Pancreas (tissue), 10 donors: ENCODE results near the gene ZNF333. TPM values are rescaled to one million over a fixed set of nuclear protein-coding genes. Genes with fewer than 3 reads are reported as not detected.

Source experiments
- ATAC-seq, 4 donors: fragments of 200-7000 bp; cut with Tn5 transposase; one replicate each; pipeline versions ENCODE4 v1.8.0 to v1.9.1; 2020; ENCODE audit warnings: mild to moderate bottlenecking in 4 of 4, moderate library complexity in 4 of 4
- DNase-seq, 6 donors: peaks; one replicate each; pipeline ENCODE4 v3.0.0-alpha.2; 2020
- FAIRE-seq: peaks from 2 replicates; lab custom pipeline; 2012; peaks lifted over from hg19 to GRCh38; lab: Jason Lieb, UNC
- H3K27ac ChIP-seq, 4 donors: fragments of 200-600 bp; sonication (generic); 1 replicate in 3 of 4; 2 replicates in 1 of 4; pipeline versions ENCODE4 v1.5.0 to v1.8.0; 2020
- H3K27me3 ChIP-seq, 4 donors: fragments of 200-600 bp; one replicate each; pipeline ENCODE4 v1.8.0; 2021
- H3K36me3 ChIP-seq, 3 donors: fragments of 200-600 bp; sonication (generic) in 1 of 3; one replicate each; pipeline versions ENCODE4 v1.5.0 to v1.8.0; 2020 to 2021
- H3K4me1 ChIP-seq, 3 donors: fragments of 200-600 bp; one replicate each; pipeline ENCODE4 v1.8.0; 2021
- H3K4me3 ChIP-seq, 4 donors: fragments of 200-600 bp; sonication (generic) in 2 of 4; one replicate each; pipeline versions ENCODE4 v1.5.0 to v1.8.0; 2020 to 2021
- H3K9me3 ChIP-seq, 4 donors: fragments of 200-600 bp; one replicate each; pipeline ENCODE4 v1.8.0; 2021
- WGBS, 2 donors: extraction: QIAGEN DNeasy Blood & Tissue Kit; methylation state at CpG; one replicate each; pipeline ENCODE4 v1.1.7; 2013; 5-methylcytosine and 5-hydroxymethylcytosine counted together
- intact Hi-C, 3 donors: fragments of 100-400 bp; cut with DNase I; formaldehyde crosslinking; loops; one replicate each; pipeline versions ENCODE4 v1.11.1 to v1.14.2; 2022
- polyA plus RNA-seq, 2 donors: library from polyadenylated mRNA; stranded (reverse); fragments of 200-250 nt; gene quantifications; one replicate each; pipeline ENCODE4 v1.2.3, GENCODE V29; 2013
- total RNA-seq, 6 donors: library from RNA; stranded (reverse); fragmentation: NEBNext Ultra II Directional in 4 of 6; extraction: Animal tissue kit (Norgen Biotek cat#: 25700) in 4 of 6; gene quantifications; one replicate each; pipeline versions ENCODE4 v1.2.1 to v1.2.4, GENCODE V29; 2021 to 2023
- TF ChIP-seq, protein P1 (sequence below), 4 donors: fragments of 200-600 bp; sonication (generic) in 3 of 4; IDR thresholded peaks; one replicate each; pipeline versions ENCODE4 v1.5.0 to v1.8.0; 2021; ENCODE audit warnings: antibody characterized with exemption in 4 of 4
- donor health status: healthy with polysubstance abuse.
- donor health status: DM: no; HTN: no; CAD: no; lungs with moderate emphysema.
- donor health status: DM: no; HTN: no; CAD: no.
- donor health status: control.
- donor health status: control.
- donor health status: Bipolar disorder and iron deficiency.
- donor health status: DM: yes; HTN: yes; CAD: no.
- donor health status: DM: no; HTN: no; CAD: no.
- donor health status: DM: no; HTN: no; CAD: no.
- donor health status: DM: yes; HTN: yes; CAD: no.

Gene ZNF333
- total and polyA plus RNA-seq, 8 donors: 5.4 to 14.4 (median 8.4) TPM

DNA sequence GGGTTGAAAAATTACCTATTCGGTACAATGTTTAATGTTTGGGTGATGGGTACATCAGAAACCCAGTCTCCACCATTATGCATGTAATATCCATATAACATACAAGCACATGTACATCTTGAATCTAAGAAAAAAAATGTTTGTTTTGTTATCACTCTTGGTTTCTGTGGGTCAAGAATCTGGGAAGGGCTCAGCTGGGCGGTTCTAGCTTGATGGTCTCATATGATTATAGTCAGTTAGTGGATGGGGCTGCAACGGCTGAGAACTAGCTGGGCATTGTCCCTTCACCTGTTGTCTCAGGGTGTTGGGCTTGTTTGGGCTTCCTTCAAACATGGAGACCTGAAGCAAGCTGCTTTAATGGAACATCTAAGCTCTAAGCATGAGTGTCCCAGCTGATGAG is 19.9 kb upstream of the ZNF333 start:
- WGBS, 2 donors: 48 to 74% methylated on average over 3 of the region's 3 CpGs
- FAIRE-seq (no peak), ATAC-seq (no peak), DNase-seq (no peak)
- Histone ChIP-seq H3K9me3 (no peaks in the 10 kb centered on the region), H3K4me1 (no peaks in the 10 kb centered on the region), H3K4me3 (no peak overlapping the region), H3K36me3 (no peaks in the 10 kb centered on the region), H3K27me3 (no peaks in the 10 kb centered on the region), H3K27ac (no peak overlapping the region)
- intact Hi-C loops: no loop called here
- TF ChIP-seq, protein P1, sequence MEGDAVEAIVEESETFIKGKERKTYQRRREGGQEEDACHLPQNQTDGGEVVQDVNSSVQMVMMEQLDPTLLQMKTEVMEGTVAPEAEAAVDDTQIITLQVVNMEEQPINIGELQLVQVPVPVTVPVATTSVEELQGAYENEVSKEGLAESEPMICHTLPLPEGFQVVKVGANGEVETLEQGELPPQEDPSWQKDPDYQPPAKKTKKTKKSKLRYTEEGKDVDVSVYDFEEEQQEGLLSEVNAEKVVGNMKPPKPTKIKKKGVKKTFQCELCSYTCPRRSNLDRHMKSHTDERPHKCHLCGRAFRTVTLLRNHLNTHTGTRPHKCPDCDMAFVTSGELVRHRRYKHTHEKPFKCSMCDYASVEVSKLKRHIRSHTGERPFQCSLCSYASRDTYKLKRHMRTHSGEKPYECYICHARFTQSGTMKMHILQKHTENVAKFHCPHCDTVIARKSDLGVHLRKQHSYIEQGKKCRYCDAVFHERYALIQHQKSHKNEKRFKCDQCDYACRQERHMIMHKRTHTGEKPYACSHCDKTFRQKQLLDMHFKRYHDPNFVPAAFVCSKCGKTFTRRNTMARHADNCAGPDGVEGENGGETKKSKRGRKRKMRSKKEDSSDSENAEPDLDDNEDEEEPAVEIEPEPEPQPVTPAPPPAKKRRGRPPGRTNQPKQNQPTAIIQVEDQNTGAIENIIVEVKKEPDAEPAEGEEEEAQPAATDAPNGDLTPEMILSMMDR (IDR thresholded peaks at IDR 0.05): no peak

DNA sequence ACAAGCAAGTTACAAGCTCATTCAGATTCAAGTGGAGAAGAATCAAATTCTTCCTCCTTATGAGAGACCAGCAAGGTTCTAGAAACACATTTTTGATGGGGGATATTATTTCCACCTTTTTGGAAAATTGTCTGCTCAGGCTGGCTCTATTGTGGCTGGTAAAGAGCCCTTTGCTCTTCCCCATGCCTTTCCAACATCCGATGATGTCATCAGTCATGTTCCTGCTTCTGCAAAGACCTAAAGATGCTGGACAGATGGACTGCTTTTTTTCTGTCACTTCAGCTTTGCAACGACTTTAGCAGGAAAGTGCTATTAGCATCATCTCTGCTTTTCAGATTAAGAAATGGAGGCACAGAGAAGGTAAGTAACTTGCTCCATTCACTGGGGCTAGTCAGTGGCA is 19.4 kb upstream of the ZNF333 start:
- no peak for ATAC-seq
- TF ChIP-seq, protein P1 (IDR thresholded peaks at IDR 0.05): no peak
- no peak for DNase-seq
- 50 to 68% methylated on average over 2 of the region's 2 CpGs for WGBS, 2 donors
- H3K4me3 ChIP-seq: no peak overlapping the region
- H3K9me3 ChIP-seq: no peaks in the 10 kb centered on the region
- intact Hi-C loops: no loop called here
- FAIRE-seq: no peak
- H3K27ac ChIP-seq: no peak overlapping the region
- no peaks in the 10 kb centered on the region for H3K4me1 ChIP-seq
- no peaks in the 10 kb centered on the region for H3K36me3 ChIP-seq
- H3K27me3 ChIP-seq: peaks cover 0 to 2% (median 0%) of the 10 kb centered on the region in 4 donors

DNA sequence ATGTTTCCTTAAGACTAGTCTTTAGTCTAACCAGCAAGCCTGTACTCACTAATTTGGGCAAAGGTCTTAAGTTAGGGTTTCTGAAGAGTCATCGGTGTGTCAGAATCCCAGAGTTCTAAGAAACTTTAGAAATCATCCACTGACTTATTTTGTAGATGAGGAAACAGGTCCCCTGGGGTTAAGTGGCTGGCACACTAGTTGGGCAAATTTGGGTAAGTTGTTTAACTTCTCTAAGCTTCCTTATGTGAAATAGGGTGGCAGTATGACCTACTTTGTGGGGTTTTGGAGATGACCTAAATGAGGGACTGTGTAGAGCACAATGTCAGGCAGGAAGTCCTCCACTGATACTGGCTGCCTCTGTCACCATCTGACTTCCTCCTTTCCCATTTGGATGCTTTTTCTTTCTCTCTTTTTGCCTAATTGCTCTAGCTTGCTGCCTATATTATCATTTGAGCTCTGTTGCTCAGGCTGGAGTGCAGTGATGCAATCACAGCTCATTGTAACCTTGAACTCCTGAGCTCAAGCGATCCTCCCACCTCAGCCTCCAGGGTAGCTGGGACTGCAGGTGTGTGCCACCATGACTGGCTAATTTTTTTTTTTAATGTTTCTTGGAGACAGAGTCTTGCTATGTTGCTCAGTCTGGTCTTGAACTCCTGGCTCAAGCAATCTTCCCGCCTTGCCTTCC is 17.5 kb upstream of the ZNF333 start:
- DNase-seq: no peak
- no peak overlapping the region for H3K4me3 ChIP-seq
- TF ChIP-seq, protein P1 (IDR thresholded peaks at IDR 0.05): no peak
- no peaks in the 10 kb centered on the region for H3K36me3 ChIP-seq
- H3K9me3 ChIP-seq: no peaks in the 10 kb centered on the region
- H3K4me1 ChIP-seq: no peaks in the 10 kb centered on the region
- peaks cover 0 to 4% (median 0%) of the 10 kb centered on the region in 4 donors for H3K27me3 ChIP-seq
- no peak for FAIRE-seq
- no peak overlapping the region for H3K27ac ChIP-seq
- intact Hi-C loops: no loop called here
- peak in 1 of 4 donors; percentile 39 for ATAC-seq
- WGBS, 2 donors: 59 to 63% methylated on average over 3 of the region's 3 CpGs

DNA sequence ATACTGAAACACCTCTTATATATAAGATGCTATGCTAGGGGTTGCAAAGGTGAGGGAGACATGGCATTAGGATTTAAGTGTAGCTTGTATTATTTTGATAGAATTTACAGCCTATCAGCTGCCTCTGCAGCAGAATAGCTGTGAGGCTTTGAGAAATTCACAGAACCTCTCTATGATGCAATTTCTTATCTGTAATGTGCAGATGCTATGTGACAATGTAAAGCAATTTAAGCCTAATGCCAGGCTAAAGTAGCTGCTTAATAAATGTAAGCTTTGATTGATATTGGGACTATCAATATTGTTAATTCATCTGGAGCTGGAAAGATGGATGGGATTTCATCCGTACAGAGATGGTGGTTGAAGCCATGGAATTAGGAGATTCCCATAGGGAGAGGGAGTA is 16.8 kb upstream of the ZNF333 start:
- no peaks in the 10 kb centered on the region for H3K4me1 ChIP-seq
- peaks cover 0 to 4% (median 0%) of the 10 kb centered on the region in 4 donors for H3K27me3 ChIP-seq
- intact Hi-C loops: no loop called here
- TF ChIP-seq, protein P1 (IDR thresholded peaks at IDR 0.05): no peak
- FAIRE-seq (no peak), DNase-seq (no peak), ATAC-seq (no peak)
- no peaks in the 10 kb centered on the region for H3K36me3 ChIP-seq
- no peak overlapping the region for H3K27ac ChIP-seq
- no peaks in the 10 kb centered on the region for H3K9me3 ChIP-seq
- no peak overlapping the region for H3K4me3 ChIP-seq
- WGBS, 2 donors: 31 to 32% methylated on average over 1 of the region's 1 CpG

DNA sequence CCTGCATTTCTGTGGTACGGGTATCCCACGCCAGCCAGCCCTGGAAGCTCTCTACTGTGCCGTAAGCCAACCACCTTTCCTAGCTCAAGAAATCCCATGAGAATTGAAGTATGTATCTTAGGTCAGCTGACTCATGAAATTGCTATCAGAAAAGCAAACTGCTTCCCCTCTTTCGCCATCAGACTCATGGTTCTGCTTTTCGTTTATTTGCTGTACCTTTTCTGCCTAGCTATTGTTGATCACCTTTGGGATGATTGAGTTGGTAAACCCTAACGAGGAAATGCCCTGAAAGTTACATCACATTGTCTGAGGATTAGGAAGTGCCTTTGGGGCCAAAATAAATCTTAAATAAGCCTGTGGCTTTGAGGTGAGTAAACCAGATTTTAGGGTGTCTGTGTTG is 15.1 kb upstream of the ZNF333 start, which contains the start of gene ADGRE3:
Gene ADGRE3 (minus strand): TSS at position 81 of the 400 bp plus-strand sequence. CDS start 74 bp downstream, at position 7.
- Histone ChIP-seq H3K36me3 (no peaks in the 10 kb centered on the region), H3K9me3 (no peaks in the 10 kb centered on the region), H3K4me1 (no peaks in the 10 kb centered on the region), H3K27ac (no peak within 1 kb of the TSS), H3K27me3 (peaks cover 0 to 4% (median 0%) of the 10 kb centered on the region in 4 donors), H3K4me3 (no peak within 1 kb of the TSS)
- intact Hi-C loops: no loop called here
- FAIRE-seq (no peak), ATAC-seq (peak in 1 of 4 donors; percentile 51), DNase-seq (no peak)
- TF ChIP-seq, protein P1 (IDR thresholded peaks at IDR 0.05): no peak
- WGBS, 2 donors: 49 to 63% methylated on average over 6 of the region's 6 CpGs
